Adrenal gland (tissue), 12 donors: ENCODE results near the gene DNAJC12. TPM values are rescaled to one million over a fixed set of nuclear protein-coding genes. Genes with fewer than 3 reads are reported as not detected.

Experiments
- DNase-seq, 7 donors: peaks; one replicate each; pipeline ENCODE4 v3.0.0-alpha.2; 2019 to 2020
- H3K27ac ChIP-seq, 5 donors: fragments of 200-600 bp; sonication (generic) in 4 of 5; 1 replicate in 3 of 5; 2 replicates in 2 of 5; pipeline versions ENCODE4 v1.5.1 to v1.8.0; 2016 to 2020; ENCODE audit warnings: mild to moderate bottlenecking in 1 of 5
- H3K27me3 ChIP-seq: fragments of 200-600 bp; 2 replicates; pipeline ENCODE4 v1.8.0; 2021
- H3K36me3 ChIP-seq, 2 donors: fragments of 200-600 bp; replicated peaks in 1 of 2; 1 replicate in 1 of 2; 2 replicates in 1 of 2; pipeline versions ENCODE4 v1.5.1 to v1.8.0; 2018 to 2022
- H3K4me1 ChIP-seq, 2 donors: fragments of 200-600 bp; replicated peaks in 1 of 2; 1 replicate in 1 of 2; 2 replicates in 1 of 2; pipeline versions ENCODE4 v1.5.1 to v1.8.0; 2018 to 2021
- H3K4me3 ChIP-seq, 4 donors: fragments of 200-600 bp; sonication (generic) in 3 of 4; one replicate each; pipeline ENCODE4 v1.5.1; 2016 to 2018
- H3K9me3 ChIP-seq, 3 donors: fragments of 200-600 bp; sonication (generic) in 1 of 3; replicated peaks in 1 of 3; 1 replicate in 2 of 3; 2 replicates in 1 of 3; pipeline versions ENCODE4 v1.5.1 to v1.8.0; 2016 to 2021
- POLR2A ChIP-seq, 2 donors: fragments of 450-650 bp; IDR thresholded peaks; one replicate each; pipeline ENCODE4 v1.6.1; 2017; ENCODE audit warnings: antibody characterized with exemption in 2 of 2, mild to moderate bottlenecking in 2 of 2, moderate library complexity in 1 of 2
- WGBS, 4 donors: extraction: QIAGEN DNeasy Blood & Tissue Kit in 2 of 4; methylation state at CpG; one replicate each; pipeline versions ENCODE4 v1.1.5 to v1.1.7; 2013 to 2017; 5-methylcytosine and 5-hydroxymethylcytosine counted together
- intact Hi-C, 2 donors: fragments of 100-400 bp; cut with DNase I; formaldehyde crosslinking; loops; one replicate each; pipeline versions ENCODE4 v1.14.1 to v1.15.0; 2022 to 2023
- polyA plus RNA-seq, 3 donors: library from polyadenylated mRNA; stranded (reverse); fragments of 200-250 nt in 2 of 3; fragments of 350-450 nt in 1 of 3; fragmentation: Illumina TruSeq in 1 of 3; extraction: RNeasy Lipid Tissue Mini Kit (QIAGEN cat#74804) in 1 of 3; gene quantifications; one replicate each; pipeline ENCODE4 v1.2.3, GENCODE V29; 2013 to 2014
- total RNA-seq, 9 donors: library from RNA; depleted of rRNA in 4 of 9; stranded (reverse); fragments of >200 nt in 4 of 9; fragments of 120-200 nt in 1 of 9; fragmentation: NEBNext Ultra II Directional in 1 of 9; extraction: Animal tissue kit (Norgen Biotek cat#: 25700) in 1 of 9; gene quantifications; one replicate each; pipeline versions ENCODE4 v1.1.0 to v1.2.4, GENCODE V29; 2013 to 2023
- TF ChIP-seq, protein P1 (sequence below), 6 experiments: fragments of 450-650 bp in 4 of 6; fragments of 200-600 bp in 2 of 6; sonication (generic) in 1 of 6; IDR thresholded peaks; 1 replicate in 5 of 6; 2 replicates in 1 of 6; pipeline versions ENCODE4 v1.5.1 to v1.8.0; 2016 to 2021; ENCODE audit warnings: antibody characterized with exemption in 6 of 6, mild to moderate bottlenecking in 2 of 6, moderate library complexity in 1 of 6
- donor health status: healthy with polysubstance abuse.
- donor health status: Bipolar disorder and iron deficiency.
- donor health status: DM: yes; HTN: yes; CAD: no.
- donor health status: DM: no; HTN: no; CAD: no.
- donor health status: DM: no; HTN: no; CAD: no.
- donor health status: DM: yes; HTN: yes; CAD: no.

DNAJC12 gene
- total and polyA plus RNA-seq, 12 donors: 21.0 to 228 (median 56.2) TPM

DNA sequence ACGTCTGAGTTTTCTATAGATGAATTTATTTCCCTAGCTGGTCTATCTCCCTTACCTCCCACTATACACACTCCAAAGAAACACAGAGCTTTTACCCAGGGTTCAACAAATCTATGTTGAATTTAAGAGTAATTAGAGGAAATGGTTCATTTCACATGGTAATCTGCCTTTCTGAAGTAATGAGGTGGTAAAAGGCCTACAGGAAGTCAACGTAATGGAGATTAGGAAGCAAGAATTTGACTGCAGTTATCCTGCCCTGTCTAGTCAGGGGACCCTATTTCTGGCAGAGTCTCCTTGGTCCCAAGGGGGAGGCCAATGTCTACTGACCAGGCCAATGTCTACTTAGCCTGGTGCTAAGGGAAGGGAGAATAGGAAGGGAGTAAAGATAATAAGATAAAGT is 25.1 kb upstream of the DNAJC12 start:
- 76 to 84% (median 81%) methylated on average over 2 of the region's 2 CpGs for WGBS, 4 donors
- Histone ChIP-seq H3K27me3 (no peaks in the 10 kb centered on the region), H3K36me3 (no peaks in the 10 kb centered on the region), H3K9me3 (no peaks in the 10 kb centered on the region), H3K4me3 (no peak overlapping the region), H3K4me1 (no peaks in the 10 kb centered on the region), H3K27ac (no peak overlapping the region)
- intact Hi-C loops: loop anchor here in 1 of 2 donors (10.0 kb wide), 1 partner anchor 442 kb away; no protein-coding TSS in a partner anchor
- DNase-seq: no peak
- TF ChIP-seq, protein P1, sequence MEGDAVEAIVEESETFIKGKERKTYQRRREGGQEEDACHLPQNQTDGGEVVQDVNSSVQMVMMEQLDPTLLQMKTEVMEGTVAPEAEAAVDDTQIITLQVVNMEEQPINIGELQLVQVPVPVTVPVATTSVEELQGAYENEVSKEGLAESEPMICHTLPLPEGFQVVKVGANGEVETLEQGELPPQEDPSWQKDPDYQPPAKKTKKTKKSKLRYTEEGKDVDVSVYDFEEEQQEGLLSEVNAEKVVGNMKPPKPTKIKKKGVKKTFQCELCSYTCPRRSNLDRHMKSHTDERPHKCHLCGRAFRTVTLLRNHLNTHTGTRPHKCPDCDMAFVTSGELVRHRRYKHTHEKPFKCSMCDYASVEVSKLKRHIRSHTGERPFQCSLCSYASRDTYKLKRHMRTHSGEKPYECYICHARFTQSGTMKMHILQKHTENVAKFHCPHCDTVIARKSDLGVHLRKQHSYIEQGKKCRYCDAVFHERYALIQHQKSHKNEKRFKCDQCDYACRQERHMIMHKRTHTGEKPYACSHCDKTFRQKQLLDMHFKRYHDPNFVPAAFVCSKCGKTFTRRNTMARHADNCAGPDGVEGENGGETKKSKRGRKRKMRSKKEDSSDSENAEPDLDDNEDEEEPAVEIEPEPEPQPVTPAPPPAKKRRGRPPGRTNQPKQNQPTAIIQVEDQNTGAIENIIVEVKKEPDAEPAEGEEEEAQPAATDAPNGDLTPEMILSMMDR (IDR thresholded peaks at IDR 0.05): no peak
- no peak for TF ChIP-seq POLR2A (IDR thresholded peaks at IDR 0.05)

DNA sequence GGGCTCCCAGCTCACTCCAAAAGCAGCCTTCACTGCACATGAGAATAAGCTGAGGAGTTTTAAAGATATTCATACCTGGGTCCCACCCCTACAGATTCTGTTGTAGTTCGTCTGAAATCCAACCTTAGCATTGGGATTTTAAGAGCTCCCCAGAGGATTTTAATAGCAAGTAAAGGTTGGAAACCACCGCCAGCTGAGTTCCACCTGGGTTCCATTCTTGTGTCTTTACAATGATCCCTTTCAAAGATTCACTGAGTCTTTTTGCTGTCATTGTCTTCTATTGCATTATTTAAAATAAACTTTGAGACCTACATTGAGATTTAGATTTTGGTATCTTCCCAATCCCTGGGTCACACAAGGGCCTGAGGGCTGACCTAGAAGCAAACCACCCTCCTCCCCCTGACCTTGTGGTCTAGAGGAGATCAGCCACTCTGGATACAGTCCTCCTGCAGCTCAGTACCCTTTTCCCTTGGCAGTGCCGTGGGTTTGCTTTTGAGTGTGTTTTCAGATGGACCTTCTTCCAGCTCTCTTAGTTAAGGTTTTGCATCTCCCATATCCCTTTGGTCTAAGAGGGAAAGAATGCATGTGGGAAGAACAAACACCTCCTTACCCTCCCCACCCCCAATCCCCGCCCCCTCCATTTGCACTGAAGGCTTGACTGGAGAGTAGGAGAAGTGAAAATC is 23.9 kb upstream of the DNAJC12 start:
- DNase-seq: no peak
- Histone ChIP-seq H3K36me3 (no peaks in the 10 kb centered on the region), H3K9me3 (no peaks in the 10 kb centered on the region), H3K4me1 (no peaks in the 10 kb centered on the region), H3K27ac (no peak overlapping the region), H3K27me3 (no peaks in the 10 kb centered on the region), H3K4me3 (no peak overlapping the region)
- no peak for TF ChIP-seq POLR2A (IDR thresholded peaks at IDR 0.05)
- TF ChIP-seq, protein P1 (IDR thresholded peaks at IDR 0.05): no peak
- WGBS, 4 donors: 59 to 80% (median 68%) methylated on average over 4 of the region's 4 CpGs
- intact Hi-C loops: loop anchor here in 1 of 2 donors (10.0 kb wide), 1 partner anchor 443 kb away; no protein-coding TSS in a partner anchor

DNA sequence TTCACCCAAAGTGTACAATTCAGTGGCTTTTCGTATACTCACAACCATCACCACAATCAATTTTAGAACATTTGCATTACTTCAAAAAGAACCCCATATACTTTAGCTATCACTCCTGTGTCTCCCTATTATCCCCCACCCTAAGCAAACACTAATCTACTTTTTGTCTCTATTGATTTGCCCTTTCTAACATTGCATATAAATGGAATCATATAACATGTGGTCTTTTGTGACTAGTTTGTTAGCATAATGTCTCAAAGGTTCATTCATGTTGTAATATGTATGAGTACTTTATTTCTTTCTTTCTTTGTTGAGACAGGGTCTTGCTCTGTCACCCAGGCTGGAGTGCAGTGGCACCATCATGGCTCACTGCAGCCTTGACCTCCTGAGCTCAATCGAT is 21.0 kb upstream of the DNAJC12 start:
- intact Hi-C loops: loop anchor here in 1 of 2 donors (5.0 to 10.0 kb wide), 2 partner anchors 298 to 346 kb away; no protein-coding TSS in a partner anchor
- TF ChIP-seq, protein P1 (IDR thresholded peaks at IDR 0.05): no peak
- no peak for TF ChIP-seq POLR2A (IDR thresholded peaks at IDR 0.05)
- WGBS, 4 donors: 87 to 92% (median 89%) methylated on average over 2 of the region's 2 CpGs

DNA sequence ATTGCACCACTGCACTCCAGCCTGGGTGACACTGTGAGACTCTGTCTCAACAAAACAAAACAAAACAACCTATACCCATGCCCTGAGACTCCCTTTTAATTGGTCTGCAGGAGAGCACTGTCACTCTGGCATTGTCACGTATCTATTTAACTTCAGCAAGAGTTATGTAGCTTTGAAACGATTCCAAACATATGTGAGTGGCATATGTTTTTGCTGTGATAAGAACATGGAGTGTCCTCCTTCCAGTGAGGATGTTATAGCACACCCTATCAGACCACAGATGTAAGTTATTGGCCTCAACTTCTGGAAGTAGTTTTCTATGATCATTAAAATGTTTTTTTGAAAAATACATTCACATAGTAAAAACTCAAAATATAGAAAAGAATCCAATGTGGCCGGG is 15.5 kb upstream of the DNAJC12 start:
- DNase-seq: no peak
- 66 to 90% (median 84%) methylated on average over 3 of the region's 3 CpGs for WGBS, 4 donors
- TF ChIP-seq POLR2A (IDR thresholded peaks at IDR 0.05): no peak
- TF ChIP-seq, protein P1 (IDR thresholded peaks at IDR 0.05): no peak
- no peaks in the 10 kb centered on the region for H3K36me3 ChIP-seq
- H3K4me1 ChIP-seq: peaks cover 5 to 8% of the 10 kb centered on the region in 2 donors
- no peak overlapping the region for H3K4me3 ChIP-seq
- H3K27ac ChIP-seq: no peak overlapping the region
- H3K9me3 ChIP-seq: no peaks in the 10 kb centered on the region
- no peaks in the 10 kb centered on the region for H3K27me3 ChIP-seq
- intact Hi-C loops: loop anchor here in 1 of 2 donors (10.0 kb wide), 1 partner anchor 351 kb away; no protein-coding TSS in a partner anchor

More for the DNA sequence above, 21.0 kb upstream of the DNAJC12 start:
- H3K4me3 ChIP-seq: no peak overlapping the region
- no peak for DNase-seq
- H3K4me1 ChIP-seq: no peaks in the 10 kb centered on the region
- no peak overlapping the region for H3K27ac ChIP-seq
- no peaks in the 10 kb centered on the region for H3K27me3 ChIP-seq
- no peaks in the 10 kb centered on the region for H3K9me3 ChIP-seq
- H3K36me3 ChIP-seq: no peaks in the 10 kb centered on the region
